H9 (cell line): ENCODE measurements around the gene ZNF33A. TPM values are rescaled to one million over a fixed set of nuclear protein-coding genes. Genes with fewer than 3 reads are reported as not detected.
"Not testable (repeated sequence)": the region's sequence is repeated elsewhere in the genome, so short reads cannot be mapped to it uniquely, and the experiment has no call there.

Source experiments
- DNase-seq: peaks from one replicate; pipeline ENCODE4 v3.0.0-alpha.2; 2017
- H2AFZ ChIP-seq: one replicate; pipeline ENCODE4 v1.6.1; 2013; ENCODE audit warnings: mild to moderate bottlenecking, low read length, control low read depth, moderate library complexity
- H2AK5ac ChIP-seq: 2 replicates; pipeline ENCODE4 v1.6.1; 2013; ENCODE audit warnings: low read length, control low read depth, mixed read lengths; ENCODE audit not compliant: insufficient read length
- H2BK120ac ChIP-seq: one replicate; pipeline ENCODE4 v1.6.1; 2013; ENCODE audit warnings: low read depth, mild to moderate bottlenecking, low read length, control low read depth, inconsistent platforms; ENCODE audit not compliant: poor library complexity, severe bottlenecking
- H2BK12ac ChIP-seq: 2 replicates; pipeline ENCODE4 v1.6.1; 2013; ENCODE audit warnings: low read length, control low read depth, mixed read lengths, low read depth; ENCODE audit not compliant: insufficient read length
- H2BK15ac ChIP-seq: 2 replicates; pipeline ENCODE4 v1.6.1; 2013; ENCODE audit warnings: low read depth, low read length, control low read depth
- H2BK20ac ChIP-seq: one replicate; pipeline ENCODE4 v1.6.1; 2013; ENCODE audit warnings: low read depth, mild to moderate bottlenecking, low read length, control low read depth, inconsistent platforms; ENCODE audit not compliant: poor library complexity, severe bottlenecking
- H2BK5ac ChIP-seq: 2 replicates; pipeline ENCODE4 v1.6.1; 2013; ENCODE audit warnings: low read length, control low read depth, mixed read lengths; ENCODE audit not compliant: insufficient read length
- H3K14ac ChIP-seq: 2 replicates; pipeline ENCODE4 v1.6.1; 2013; ENCODE audit warnings: low read length, control low read depth; ENCODE audit not compliant: insufficient read depth
- H3K18ac ChIP-seq: 2 replicates; pipeline ENCODE4 v1.6.1; 2013; ENCODE audit warnings: low read depth, mild to moderate bottlenecking, mixed read lengths, low read length, control low read depth; ENCODE audit not compliant: insufficient read length
- H3K23ac ChIP-seq: 2 replicates; pipeline ENCODE4 v1.6.1; 2013; ENCODE audit warnings: low read length, control low read depth, mixed read lengths, low read depth; ENCODE audit not compliant: insufficient read length
- H3K23me2 ChIP-seq: 2 replicates; pipeline ENCODE4 v1.6.1; 2013; ENCODE audit warnings: low read depth, mild to moderate bottlenecking, mixed read lengths, low read length, control low read depth; ENCODE audit not compliant: insufficient read length, poor library complexity, severe bottlenecking
- H3K27ac ChIP-seq: 2 replicates; pipeline ENCODE4 v1.5.1; 2013; ENCODE audit warnings: low read length, control low read depth, mixed read lengths, low read depth; ENCODE audit not compliant: insufficient read length
- H3K27me3 ChIP-seq: 2 replicates; pipeline ENCODE4 v1.6.1; 2013; ENCODE audit warnings: low read length, control low read depth, inconsistent platforms; ENCODE audit not compliant: insufficient read depth
- H3K4ac ChIP-seq: 2 replicates; pipeline ENCODE4 v1.6.1; 2013; ENCODE audit warnings: low read depth, mild to moderate bottlenecking, control low read depth, inconsistent platforms, low read length, moderate library complexity
- H3K4me1 ChIP-seq: 2 replicates; pipeline ENCODE4 v1.6.1; 2013; ENCODE audit warnings: low read length, control low read depth, inconsistent platforms; ENCODE audit not compliant: insufficient read depth
- H3K4me2 ChIP-seq: 2 replicates; pipeline ENCODE4 v1.6.1; 2013; ENCODE audit warnings: low read length, control low read depth, mixed read lengths; ENCODE audit not compliant: insufficient read length, insufficient read depth
- H3K56ac ChIP-seq: 2 replicates; pipeline ENCODE4 v1.6.1; 2013; ENCODE audit warnings: low read depth, mild to moderate bottlenecking, mixed read lengths, low read length, control low read depth; ENCODE audit not compliant: insufficient read length
- H3K79me1 ChIP-seq: 2 replicates; pipeline ENCODE4 v1.6.1; 2013; ENCODE audit warnings: low read depth, mild to moderate bottlenecking, moderate library complexity, low read length, control low read depth, inconsistent platforms; ENCODE audit not compliant: insufficient read depth, poor library complexity, severe bottlenecking
- H3K79me2 ChIP-seq: 2 replicates; pipeline ENCODE4 v1.6.1; 2013; ENCODE audit warnings: low read length, control low read depth, inconsistent platforms; ENCODE audit not compliant: insufficient read depth
- H3K9ac ChIP-seq: 2 replicates; pipeline ENCODE4 v1.6.1; 2013; ENCODE audit warnings: low read length, control low read depth, mixed read lengths; ENCODE audit not compliant: insufficient read length; ENCODE audit errors: extremely low read depth
- H3K9me3 ChIP-seq: one replicate; pipeline ENCODE4 v1.6.1; 2013; ENCODE audit warnings: low read depth, low read length, inconsistent platforms; ENCODE audit not compliant: control insufficient read depth
- H3T11ph ChIP-seq: one replicate; pipeline ENCODE4 v1.6.1; 2013; ENCODE audit warnings: mild to moderate bottlenecking, low read length, control low read depth, inconsistent platforms
- H4K20me1 ChIP-seq: one replicate; pipeline ENCODE4 v1.6.1; 2013; ENCODE audit not compliant: control insufficient read depth, insufficient read length, insufficient read depth
- H4K5ac ChIP-seq: 2 replicates; pipeline ENCODE4 v1.6.1; 2013; ENCODE audit warnings: low read depth, mild to moderate bottlenecking, mixed read lengths, low read length, control low read depth; ENCODE audit not compliant: insufficient read length
- H4K8ac ChIP-seq: replicated peaks from 2 replicates; pipeline ENCODE4 v1.6.1; 2013; ENCODE audit warnings: low read length, control low read depth, mixed read lengths, low read depth; ENCODE audit not compliant: insufficient read length
- H4K91ac ChIP-seq: 2 replicates; pipeline ENCODE4 v1.6.1; 2013; ENCODE audit warnings: low read depth, mild to moderate bottlenecking, moderate library complexity, mixed read lengths, low read length, control low read depth; ENCODE audit not compliant: insufficient read length
- H3K27ac Mint-ChIP-seq, 3 experiments: 2 replicates in 2 of 3; 3 replicates in 1 of 3; pipeline ENCODE4 v1.8.0; 2020 to 2021; ENCODE audit warnings: mixed read lengths in 3 of 3, mild to moderate bottlenecking in 1 of 3, moderate library complexity in 1 of 3
- H3K27me3 Mint-ChIP-seq: 2 replicates; pipeline ENCODE4 v1.8.0; 2021; ENCODE audit warnings: low read depth, mild to moderate bottlenecking, moderate library complexity, mixed read lengths
- H3K36me3 Mint-ChIP-seq, 3 experiments: 2 replicates in 2 of 3; 3 replicates in 1 of 3; pipeline ENCODE4 v1.8.0; 2020 to 2021; ENCODE audit warnings: low read depth in 3 of 3, mixed read lengths in 3 of 3; ENCODE audit not compliant: insufficient read depth in 1 of 3
- H3K4me1 Mint-ChIP-seq, 2 experiments: 2 replicates each; pipeline ENCODE4 v1.8.0; 2020; ENCODE audit warnings: mixed read lengths in 2 of 2
- H3K4me3 Mint-ChIP-seq, 2 experiments: 2 replicates in 1 of 2; 3 replicates in 1 of 2; pipeline ENCODE4 v1.8.0; 2020 to 2021; ENCODE audit warnings: mild to moderate bottlenecking in 2 of 2, mixed read lengths in 2 of 2, moderate library complexity in 1 of 2
- H3K9me3 Mint-ChIP-seq, 2 experiments: 2 replicates in 1 of 2; 3 replicates in 1 of 2; pipeline ENCODE4 v1.8.0; 2020; ENCODE audit warnings: mild to moderate bottlenecking in 2 of 2, mixed read lengths in 2 of 2, moderate library complexity in 1 of 2
- WGBS: extraction: QIAGEN DNeasy Blood & Tissue Kit; methylation state at CpG from one replicate; pipeline ENCODE4 v1.1.7; 2013; ENCODE audit warnings: missing lambda C conversion rate, low lambda C conversion rate, mixed read lengths; ENCODE audit not compliant: insufficient read length; ENCODE audit errors: extremely low coverage; 5-methylcytosine and 5-hydroxymethylcytosine counted together
- total RNA-seq: library from RNA; stranded (reverse); gene quantifications from 2 replicates; pipeline ENCODE4 v1.2.1, GENCODE V29; 2021
- TF ChIP-seq, protein P1 (sequence below): fragments of 200-600 bp; sonication (generic); conservative IDR thresholded peaks from 3 replicates; pipeline ENCODE4 v1.8.0; 2021; ENCODE audit warnings: antibody characterized with exemption, mild to moderate bottlenecking

ZNF33A gene
- total RNA-seq, 1 experiment from 2014 or later = 42.7 TPM

DNA sequence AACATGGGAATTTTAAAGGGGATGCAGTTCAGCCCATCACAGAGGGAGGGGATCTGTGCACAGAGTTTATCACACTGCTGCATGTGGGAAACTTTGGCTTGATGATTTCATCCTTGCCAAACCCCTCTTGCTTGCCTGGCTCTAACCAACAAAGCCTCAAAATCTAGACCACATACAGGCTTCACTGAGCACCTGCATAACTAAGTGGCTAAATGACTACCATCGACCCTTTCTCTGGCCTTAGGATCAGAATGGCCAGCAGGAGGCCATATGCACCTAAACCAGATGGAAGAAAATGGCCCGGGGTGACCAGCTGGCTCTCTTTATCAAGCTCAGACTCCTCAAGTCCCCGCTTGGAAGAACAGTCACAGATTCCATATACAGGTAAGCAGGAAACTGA lies 18.4 kb upstream of the ZNF33A start:
- H3K9me3 ChIP-seq = peaks cover 28% of the 10 kb centered on the region
- TF ChIP-seq, protein P1, sequence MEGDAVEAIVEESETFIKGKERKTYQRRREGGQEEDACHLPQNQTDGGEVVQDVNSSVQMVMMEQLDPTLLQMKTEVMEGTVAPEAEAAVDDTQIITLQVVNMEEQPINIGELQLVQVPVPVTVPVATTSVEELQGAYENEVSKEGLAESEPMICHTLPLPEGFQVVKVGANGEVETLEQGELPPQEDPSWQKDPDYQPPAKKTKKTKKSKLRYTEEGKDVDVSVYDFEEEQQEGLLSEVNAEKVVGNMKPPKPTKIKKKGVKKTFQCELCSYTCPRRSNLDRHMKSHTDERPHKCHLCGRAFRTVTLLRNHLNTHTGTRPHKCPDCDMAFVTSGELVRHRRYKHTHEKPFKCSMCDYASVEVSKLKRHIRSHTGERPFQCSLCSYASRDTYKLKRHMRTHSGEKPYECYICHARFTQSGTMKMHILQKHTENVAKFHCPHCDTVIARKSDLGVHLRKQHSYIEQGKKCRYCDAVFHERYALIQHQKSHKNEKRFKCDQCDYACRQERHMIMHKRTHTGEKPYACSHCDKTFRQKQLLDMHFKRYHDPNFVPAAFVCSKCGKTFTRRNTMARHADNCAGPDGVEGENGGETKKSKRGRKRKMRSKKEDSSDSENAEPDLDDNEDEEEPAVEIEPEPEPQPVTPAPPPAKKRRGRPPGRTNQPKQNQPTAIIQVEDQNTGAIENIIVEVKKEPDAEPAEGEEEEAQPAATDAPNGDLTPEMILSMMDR = no peak
- H3K4me1 Mint-ChIP-seq = no peaks in the 10 kb centered on the region
- no peak overlapping the region for H4K8ac ChIP-seq
- no peak overlapping the region for H3K56ac ChIP-seq
- no peak overlapping the region for H3T11ph ChIP-seq
- H3K27me3 ChIP-seq = no peaks in the 10 kb centered on the region
- H3K9me3 Mint-ChIP-seq = peaks cover 78 to 89% of the 10 kb centered on the region in 2 experiments
- peaks cover 2 to 8% (median 3%) of the 10 kb centered on the region in 3 experiments; a peak in 4 of 7 replicates for H3K36me3 Mint-ChIP-seq
- peaks cover 2% of the 10 kb centered on the region for H3K27me3 Mint-ChIP-seq
- no peaks in the 10 kb centered on the region for H3K79me1 ChIP-seq
- H2AK5ac ChIP-seq = no peak overlapping the region
- H4K5ac ChIP-seq = no peak overlapping the region
- H2BK120ac ChIP-seq = no peak overlapping the region
- no peak overlapping the region for H2BK15ac ChIP-seq
- no peak overlapping the region for H2BK12ac ChIP-seq
- H4K20me1 ChIP-seq = no peaks in the 10 kb centered on the region
- H3K27ac Mint-ChIP-seq = no peak overlapping the region
- H3K4me2 ChIP-seq = no peak overlapping the region
- no peak overlapping the region for H3K14ac ChIP-seq
- no peaks in the 10 kb centered on the region for H3K23me2 ChIP-seq
- H4K91ac ChIP-seq = no peak overlapping the region
- H2AFZ ChIP-seq = no peak overlapping the region
- H2BK20ac ChIP-seq = no peak overlapping the region
- H3K4me1 ChIP-seq = no peaks in the 10 kb centered on the region
- H3K9ac ChIP-seq = no peak overlapping the region
- no peak overlapping the region for H3K27ac ChIP-seq
- H3K79me2 ChIP-seq = no peaks in the 10 kb centered on the region
- no peak for DNase-seq
- no peak overlapping the region for H2BK5ac ChIP-seq
- no CpG with 5 or more reads among the region's 3 CpGs for WGBS
- no peak overlapping the region for H3K18ac ChIP-seq
- H3K4me3 Mint-ChIP-seq = no peak overlapping the region
- no peak overlapping the region for H3K23ac ChIP-seq
- H3K4ac ChIP-seq = no peak overlapping the region

DNA sequence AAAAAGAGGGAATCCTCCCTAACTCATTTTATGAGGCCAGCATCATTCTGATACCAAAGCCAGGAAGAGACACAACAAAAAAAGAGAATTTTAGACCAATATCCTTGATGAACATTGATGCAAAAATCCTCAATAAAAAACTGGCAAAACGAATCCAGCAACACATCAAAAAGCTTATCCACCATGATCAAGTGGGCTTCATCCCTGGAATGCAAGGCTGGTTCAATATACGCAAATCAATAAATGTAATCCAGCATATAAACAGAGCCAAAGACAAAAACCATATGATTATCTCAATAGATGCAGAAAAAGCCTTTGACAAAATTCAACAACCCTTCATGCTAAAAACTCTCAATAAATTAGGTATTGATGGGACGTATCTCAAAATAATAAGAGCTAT lies 11.6 kb upstream of the ZNF33A start:
- not testable (repeated sequence) for H2BK12ac ChIP-seq, H2AK5ac ChIP-seq, H3K23me2 ChIP-seq, H2BK5ac ChIP-seq, H3K4me1 ChIP-seq, H3K27me3 ChIP-seq, H2BK15ac ChIP-seq, H4K91ac ChIP-seq, H3K79me1 ChIP-seq, H4K20me1 ChIP-seq, H3K23ac ChIP-seq, H3K9me3 ChIP-seq, DNase-seq, H3K56ac ChIP-seq, H3K14ac ChIP-seq, H2BK20ac ChIP-seq, H3K9ac ChIP-seq, H2BK120ac ChIP-seq, H3K27me3 Mint-ChIP-seq, H3K36me3 Mint-ChIP-seq, H3K4me1 Mint-ChIP-seq, H2AFZ ChIP-seq, H3K27ac ChIP-seq, H3K79me2 ChIP-seq, H3K4me2 ChIP-seq, H3T11ph ChIP-seq, H3K18ac ChIP-seq, H3K4ac ChIP-seq, H3K4me3 Mint-ChIP-seq, H4K8ac ChIP-seq, H4K5ac ChIP-seq, H3K27ac Mint-ChIP-seq
- no CpG with 5 or more reads among the region's 3 CpGs for WGBS
- peaks cover 47 to 65% of the 10 kb centered on the region in 2 experiments for H3K9me3 Mint-ChIP-seq
